Measurements from ENCODE around the gene TMEM59L.
A peak's percentile ranks its signal among the peaks of the same experiment; 100 is the strongest.

The TMEM59L gene

GRCh38 chr19:18639706-18640243, 27.1 kb downstream of the TMEM59L start:
- no peak for DNase-seq

- DNase-seq = peak; percentile 36
Measured at GRCh38 chr19:18644196-18645034, 31.7 kb downstream of the TMEM59L start.

GRCh38 chr19:18645035-18645511, 32.4 kb downstream of the TMEM59L start:
- no peak for DNase-seq

- DNase-seq = no peak
Measured at GRCh38 chr19:18646535-18647370, 34.1 kb downstream of the TMEM59L start.

GRCh38 chr19:18647371-18647767, 34.7 kb downstream of the TMEM59L start:
- no peak for DNase-seq

GRCh38 chr19:18647807-18648206, 35.1 kb downstream of the TMEM59L start:
- DNase-seq = no peak

GRCh38 chr19:18648973-18649315, 36.3 kb downstream of the TMEM59L start:
- DNase-seq = no peak

GRCh38 chr19:18649371-18650020, 36.8 kb downstream of the TMEM59L start:
- no peak for DNase-seq

- DNase-seq = no peak
Measured at GRCh38 chr19:18650021-18650390, 37.3 kb downstream of the TMEM59L start.

- DNase-seq = no peak
Measured at GRCh38 chr19:18650468-18651041, 37.9 kb downstream of the TMEM59L start.

GRCh38 chr19:18651300-18651699, 38.6 kb downstream of the TMEM59L start:
- no peak for DNase-seq

GRCh38 chr19:18651733-18652132, 39.1 kb downstream of the TMEM59L start:
- DNase-seq = no peak

GRCh38 chr19:18653853-18654252, 41.2 kb downstream of the TMEM59L start:
- no peak for DNase-seq

- no peak for DNase-seq
Measured at GRCh38 chr19:18654469-18654868, 41.8 kb downstream of the TMEM59L start.

GRCh38 chr19:18655173-18655844, 42.6 kb downstream of the TMEM59L start:
- no peak for DNase-seq

- no peak for DNase-seq
Measured at GRCh38 chr19:18656337-18657086, 43.8 kb downstream of the TMEM59L start.

GRCh38 chr19:18657590-18658365, 45.1 kb downstream of the TMEM59L start:
- no peak for DNase-seq

- no peak for DNase-seq
Measured at GRCh38 chr19:18658366-18658855, 45.7 kb downstream of the TMEM59L start.

- DNase-seq = no peak
Measured at GRCh38 chr19:18659281-18660050, 46.8 kb downstream of the TMEM59L start.
